CD4-positive, alpha-beta T cell treated with Interleukin-4 for 1 hour (primary cell): ENCODE results near the gene DAAM2.
A peak's percentile ranks its signal among the peaks of the same experiment; 100 is the strongest.

ENCODE experiments used
- DNase-seq, 2 donors: peaks; one replicate each; pipeline ENCODE4 v3.0.0-alpha.2; 2020 to 2022

DAAM2 gene

GRCh38 chr6:39912446-39912845 is 120.3 kb downstream of the DAAM2 start:
- DNase-seq: no peak

DNA sequence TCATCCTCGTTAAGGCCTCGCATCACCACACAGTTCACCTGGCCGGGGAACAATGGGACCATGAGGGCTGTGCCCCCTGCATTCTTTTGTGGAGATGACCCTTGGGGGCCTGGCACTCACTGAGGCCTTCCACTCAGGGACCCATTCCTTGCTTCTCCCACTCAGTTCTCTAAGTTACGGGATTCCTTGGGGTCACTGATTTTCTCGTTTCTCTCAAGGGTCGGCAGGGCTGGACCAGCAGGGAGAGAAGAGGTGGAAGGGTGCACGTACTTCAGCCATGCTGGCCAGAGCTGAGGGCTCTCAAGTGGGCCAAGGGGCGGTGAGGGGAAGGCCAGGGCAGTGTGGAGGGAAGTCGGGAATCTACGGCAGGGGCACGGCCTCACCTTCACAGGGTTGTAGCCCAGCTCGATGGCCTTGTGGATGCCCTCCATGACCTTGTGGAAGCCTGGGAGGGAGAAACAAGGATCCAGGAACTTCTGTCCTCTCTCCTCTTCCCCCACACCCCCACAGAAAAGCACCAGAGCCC is 121.3 kb downstream of the DAAM2 start:
- DNase-seq: no peak

DNA sequence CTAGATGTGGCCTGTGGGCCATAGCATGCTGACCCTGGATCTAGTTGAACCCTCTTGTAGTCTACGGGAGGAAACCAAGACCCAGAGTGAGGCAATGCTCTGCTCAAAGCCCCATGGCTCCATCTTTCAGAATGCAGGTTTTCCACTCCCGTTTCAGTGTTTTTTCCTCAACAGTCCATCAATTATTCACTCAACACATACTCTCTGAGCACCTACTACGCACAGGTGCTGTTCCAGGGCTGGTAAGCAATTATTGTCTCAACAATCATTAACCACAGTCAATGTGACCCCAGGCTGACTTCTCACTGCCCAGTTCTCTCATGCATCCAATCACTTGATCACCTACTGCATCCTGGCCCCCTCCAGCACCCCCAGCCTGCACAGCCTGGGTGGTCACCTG is 122.1 kb downstream of the DAAM2 start:
- no peak for DNase-seq

DNA sequence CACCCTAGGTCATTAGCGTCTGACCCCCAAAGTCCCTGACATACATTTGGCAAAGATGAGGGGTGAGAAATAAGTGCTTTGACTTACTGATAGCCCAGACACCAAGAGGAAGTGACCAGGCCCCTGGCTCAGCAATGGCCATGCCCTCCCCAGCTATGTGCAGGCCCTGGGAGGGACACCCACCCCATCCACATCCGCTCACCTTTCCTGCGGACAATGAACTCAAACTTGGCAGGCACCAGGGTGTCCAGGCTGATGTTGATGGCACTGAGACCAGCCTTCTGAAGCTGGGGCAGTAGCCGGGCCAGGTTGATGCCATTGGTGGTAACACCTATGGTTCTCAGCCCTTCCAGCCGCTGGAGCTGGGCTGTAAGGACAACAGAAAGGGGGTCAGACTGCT is 123.7 kb downstream of the DAAM2 start:
- DNase-seq: no peak

DNA sequence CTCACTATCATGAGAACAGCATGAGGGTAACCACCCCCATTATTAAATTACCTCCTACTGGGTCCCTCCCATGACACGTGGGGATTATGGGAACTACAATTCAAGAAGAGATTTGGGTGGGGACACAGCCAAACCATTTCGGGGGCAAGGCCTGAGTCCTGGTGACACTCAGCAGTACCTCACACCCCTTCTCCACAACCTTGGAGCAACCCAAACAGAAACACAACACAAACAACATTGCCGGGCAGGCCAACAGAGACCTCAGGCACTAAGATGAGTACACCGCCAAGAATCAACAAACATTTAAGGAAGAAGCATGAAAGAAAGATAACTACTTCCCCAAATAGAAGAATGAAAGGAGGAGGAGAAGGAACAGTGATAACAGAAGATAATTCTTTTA is 125.2 kb downstream of the DAAM2 start:
- no peak for DNase-seq

GRCh38 chr6:39917981-39918380 is 125.8 kb downstream of the DAAM2 start:
- DNase-seq: no peak

- DNase-seq: no peak
Observed at GRCh38 chr6:39918831-39919230, 126.7 kb downstream of the DAAM2 start.

DNA sequence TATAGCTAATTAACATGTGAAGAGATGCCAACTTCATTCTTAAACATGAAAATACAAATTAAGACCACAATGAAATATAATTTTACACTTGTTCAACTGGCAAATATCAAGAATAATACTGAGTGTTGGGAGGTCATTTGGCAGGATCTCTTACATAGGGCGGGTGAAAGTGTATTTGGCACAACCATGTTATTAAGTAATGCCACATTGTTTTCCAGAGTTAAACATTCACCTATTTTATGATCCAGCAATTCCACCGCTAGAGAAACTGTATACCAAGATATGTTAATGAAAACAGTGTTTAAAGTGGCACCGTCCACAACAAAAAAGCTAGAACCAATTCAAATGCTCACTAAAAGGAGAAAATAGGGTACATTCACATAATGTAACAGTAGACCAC is 128.0 kb downstream of the DAAM2 start:
- DNase-seq: no peak

GRCh38 chr6:39922821-39923220 is 130.6 kb downstream of the DAAM2 start:
- no peak for DNase-seq

- no peak for DNase-seq
Observed at GRCh38 chr6:39923394-39923793, 131.2 kb downstream of the DAAM2 start.

DNA sequence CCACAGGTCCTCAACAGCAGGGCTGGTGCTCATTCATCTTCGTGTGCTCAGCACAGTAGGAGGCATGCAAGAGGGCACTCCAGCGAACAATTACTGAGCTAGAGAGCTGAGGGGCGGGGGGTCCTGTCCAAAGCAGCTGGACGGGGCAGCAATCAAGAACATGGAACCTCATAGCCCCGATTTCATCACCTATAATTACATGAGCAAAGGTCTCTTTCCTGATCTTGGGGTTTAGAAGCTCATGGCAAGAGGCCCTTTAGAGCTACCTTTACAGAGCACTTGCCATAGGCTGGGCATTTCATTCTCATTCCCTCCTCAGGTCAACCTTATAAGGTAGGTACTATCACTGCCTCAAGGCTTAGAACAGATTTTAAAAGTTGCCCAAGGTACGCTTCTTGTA is 131.7 kb downstream of the DAAM2 start:
- no peak for DNase-seq

DNA sequence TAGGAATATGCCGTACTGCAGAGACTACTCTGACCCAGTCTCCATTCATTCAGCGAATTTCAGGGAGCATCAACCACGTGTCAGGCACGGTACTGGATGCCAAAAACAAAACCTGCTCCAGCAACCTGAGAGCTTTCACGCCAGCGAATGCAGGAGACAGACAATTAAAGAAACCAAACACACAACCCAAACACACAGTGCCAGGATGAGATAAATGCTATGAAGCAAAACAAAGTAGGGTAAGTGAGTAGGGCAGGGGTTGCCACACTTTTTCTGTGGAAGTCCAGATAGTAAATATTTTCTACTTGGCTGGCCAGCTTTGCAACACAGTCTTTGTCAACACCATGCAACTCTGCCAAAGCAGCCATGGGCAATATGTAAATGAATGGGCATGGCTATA is 132.1 kb downstream of the DAAM2 start:
- DNase-seq: no peak

DNA sequence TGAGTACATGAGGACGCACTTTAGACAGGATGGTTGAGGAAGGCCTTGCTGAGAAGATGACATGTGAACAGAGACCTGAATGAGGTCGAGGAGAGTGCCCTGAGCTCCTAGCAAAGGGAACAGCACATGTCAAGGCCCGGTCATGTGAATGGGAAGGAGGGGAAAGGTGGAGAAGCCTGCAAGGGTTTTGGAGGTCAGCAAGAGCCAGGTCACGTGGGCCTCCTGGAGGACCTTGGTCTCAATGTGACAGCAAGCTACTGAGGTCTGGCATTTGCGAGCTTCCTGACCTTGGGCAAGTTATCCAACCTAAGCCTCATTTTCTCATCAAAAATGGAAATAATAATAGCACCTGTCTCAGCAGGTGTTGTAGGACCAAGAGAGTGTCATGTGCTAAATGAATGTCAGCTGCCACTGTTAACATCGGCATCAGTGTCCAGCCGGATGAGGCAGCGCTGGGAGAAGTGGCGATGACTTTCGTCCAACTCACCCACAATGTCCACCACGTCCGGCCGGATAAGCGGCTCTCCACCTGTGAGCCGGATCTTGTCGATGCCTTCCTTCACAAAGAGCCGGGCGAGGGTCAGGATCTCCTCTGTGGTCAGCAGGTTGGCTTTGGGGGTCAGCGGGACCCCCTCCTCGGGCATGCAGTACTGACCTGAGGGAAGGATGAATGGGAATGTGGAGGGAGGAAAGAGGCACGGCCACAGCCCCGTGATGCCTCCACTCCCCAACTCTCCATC is 133.2 kb downstream of the DAAM2 start:
- DNase-seq: no peak

DNA sequence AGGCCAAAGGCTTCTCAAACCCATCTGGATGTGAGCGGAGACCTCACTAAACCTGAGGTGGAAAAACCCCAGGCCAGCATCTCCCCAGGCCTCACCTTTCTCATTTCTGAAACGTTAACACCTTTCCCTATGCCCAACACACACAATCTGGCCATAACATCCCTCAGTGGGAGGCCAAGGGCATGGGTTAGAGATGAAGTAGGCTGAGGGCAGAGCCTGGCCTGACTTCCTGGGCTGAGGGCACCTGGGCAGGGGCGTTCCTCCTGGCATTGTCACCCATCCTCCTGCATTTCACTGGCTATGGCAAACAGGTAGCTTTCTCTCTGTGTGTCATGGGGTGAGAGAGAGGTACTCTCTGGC is 133.7 kb downstream of the DAAM2 start:
- no peak for DNase-seq

DNA sequence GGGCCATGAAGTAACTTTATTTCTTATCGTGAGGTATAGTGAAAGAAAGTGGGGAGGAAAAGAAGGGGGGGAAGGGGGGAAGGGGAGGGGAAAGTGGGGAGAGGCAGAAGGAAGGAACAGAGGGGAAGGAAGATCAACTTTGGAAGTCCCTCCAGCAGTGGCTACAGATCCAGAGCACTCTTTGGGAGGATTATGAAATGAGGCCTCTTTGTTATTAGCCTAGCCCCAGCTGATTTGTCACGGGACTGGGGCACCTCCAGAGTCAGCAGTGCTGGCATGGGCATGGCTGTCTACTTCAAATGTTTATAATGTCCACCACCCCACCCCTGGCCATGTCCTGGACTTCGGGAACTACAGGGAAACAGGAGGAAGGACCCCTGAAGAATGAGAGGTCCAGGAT is 134.5 kb downstream of the DAAM2 start:
- no peak for DNase-seq

- DNase-seq: no peak
Observed at GRCh38 chr6:39927159-39927558, 135.0 kb downstream of the DAAM2 start.

DNA sequence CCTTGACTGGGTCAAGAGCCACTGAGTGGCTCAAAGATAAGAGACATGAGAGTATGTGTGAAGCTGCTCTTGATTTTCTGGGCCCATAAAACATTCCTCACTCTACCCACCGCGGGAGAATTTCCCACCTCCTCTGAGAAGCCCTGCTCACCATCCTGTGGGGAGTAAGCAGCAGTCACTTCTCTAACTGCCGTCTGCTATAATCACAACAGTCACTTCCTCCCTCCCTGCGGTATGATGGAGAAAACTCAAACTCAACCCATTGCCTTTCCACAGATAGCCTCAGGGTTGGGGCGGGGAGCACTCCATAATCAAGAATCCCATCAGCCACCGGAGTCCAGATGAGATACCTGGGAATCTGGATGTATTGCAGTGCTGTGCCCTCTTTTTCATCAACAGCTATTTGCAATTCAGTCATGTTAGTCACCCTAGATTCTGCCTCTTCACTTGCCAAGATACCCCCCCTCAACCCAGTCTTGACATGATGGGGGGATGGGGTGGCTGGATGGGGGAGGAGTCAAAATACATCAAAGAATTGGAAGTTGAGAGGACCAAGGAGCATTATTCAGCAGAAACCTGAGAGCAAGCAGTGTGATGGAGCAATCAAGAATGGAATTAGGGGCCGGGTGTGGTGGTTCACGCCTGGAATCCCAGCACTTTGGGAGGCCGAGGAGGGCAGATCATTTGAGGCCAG is 137.0 kb downstream of the DAAM2 start:
- DNase-seq: no peak

DNA sequence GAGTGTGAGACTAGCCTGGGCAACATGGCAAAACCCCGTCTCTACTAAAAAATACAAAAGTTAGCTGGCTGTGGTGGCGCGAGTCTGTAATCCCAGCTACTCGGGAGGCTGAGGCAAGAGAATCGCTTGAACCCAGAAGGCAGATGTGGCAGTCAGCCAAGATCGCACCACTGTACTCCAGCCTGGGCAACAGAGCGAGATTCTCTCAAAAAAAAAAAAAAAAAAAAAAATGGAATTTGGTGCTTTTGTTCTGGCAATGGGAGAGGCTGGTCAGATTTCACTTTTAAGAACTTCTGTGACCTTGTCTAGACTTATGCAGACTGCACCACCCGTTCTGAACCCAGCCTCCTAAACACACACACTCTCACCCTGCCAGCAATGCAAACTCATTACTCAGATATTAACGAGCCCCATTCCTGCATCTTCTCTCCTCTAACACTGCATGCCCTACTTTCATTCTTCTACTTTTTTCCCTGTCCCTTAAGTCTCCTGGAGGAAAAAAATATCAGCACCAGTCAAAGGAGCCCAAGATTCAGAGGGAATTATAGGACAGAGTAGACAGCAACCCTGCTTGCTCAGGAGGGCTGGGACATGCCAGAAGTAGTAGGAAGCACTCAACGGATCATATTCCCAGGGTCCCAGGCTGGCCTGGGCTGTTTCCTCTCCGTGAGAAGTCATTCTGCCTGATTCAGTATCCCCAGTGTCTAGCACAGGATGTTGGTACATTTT is 137.7 kb downstream of the DAAM2 start:
- DNase-seq: no peak

DNA sequence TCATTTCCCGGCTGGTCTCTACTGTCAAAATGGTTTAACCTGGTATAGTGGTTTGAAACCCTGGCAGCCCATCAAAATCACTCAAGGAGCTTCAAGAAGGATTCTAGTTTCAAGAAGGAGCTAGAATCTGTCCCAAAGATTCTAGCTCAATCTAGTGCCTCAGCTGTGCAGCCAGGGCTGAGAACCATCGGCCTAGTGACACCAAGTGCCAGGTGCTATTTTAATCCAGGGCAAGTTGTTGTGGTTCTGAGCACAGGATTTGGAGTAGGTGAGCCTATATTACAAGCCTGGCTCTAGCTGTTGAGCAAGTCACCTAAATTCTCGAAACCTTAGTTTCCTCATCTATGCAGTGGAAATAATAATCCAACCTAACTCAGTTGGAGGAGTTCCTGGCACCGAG is 138.4 kb downstream of the DAAM2 start:
- DNase-seq: no peak

DNA sequence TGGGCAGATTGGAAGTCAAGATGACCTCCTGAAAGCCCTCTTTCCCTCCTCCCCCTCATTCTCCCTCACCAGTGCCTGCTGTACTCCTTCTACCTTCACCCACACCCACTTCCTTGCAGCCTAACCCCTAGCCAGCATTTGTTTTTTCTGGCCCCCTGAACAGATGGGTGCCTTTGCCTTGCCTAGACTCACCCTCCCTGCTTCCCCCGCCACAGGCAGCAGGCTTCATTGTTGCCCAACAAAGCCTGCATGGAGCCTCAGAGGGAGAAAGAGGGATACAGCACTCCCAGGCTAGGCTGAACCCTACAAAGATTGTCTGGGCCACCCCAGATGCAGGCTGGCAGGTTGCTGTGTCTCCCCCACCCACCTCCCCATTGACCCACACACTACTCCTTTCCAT is 139.4 kb downstream of the DAAM2 start:
- DNase-seq: no peak

DNA sequence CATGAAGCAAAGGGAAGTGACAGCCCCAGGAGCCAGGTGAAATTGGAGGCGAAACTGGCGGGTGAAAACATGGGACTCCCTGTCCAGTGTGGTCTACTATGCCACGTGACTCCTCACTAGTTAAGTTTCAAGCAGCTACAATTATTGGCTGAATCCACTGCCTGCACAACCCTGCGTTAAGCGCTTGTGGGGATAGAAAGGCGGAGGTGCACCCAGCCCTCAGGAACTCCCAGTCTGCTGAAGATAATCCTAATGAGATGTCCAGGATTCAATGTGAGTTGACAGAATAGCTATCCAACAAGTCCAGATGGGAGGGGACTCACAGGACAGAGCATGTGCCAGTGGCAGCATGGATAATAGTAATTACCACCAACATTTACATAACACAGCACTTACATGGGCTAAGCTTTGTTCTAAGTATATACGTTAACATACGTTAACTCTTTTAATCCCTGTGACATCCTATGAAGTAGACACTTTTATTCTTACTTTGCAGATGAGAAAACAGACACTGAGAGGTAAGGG is 140.3 kb downstream of the DAAM2 start:
- DNase-seq: no peak

DNA sequence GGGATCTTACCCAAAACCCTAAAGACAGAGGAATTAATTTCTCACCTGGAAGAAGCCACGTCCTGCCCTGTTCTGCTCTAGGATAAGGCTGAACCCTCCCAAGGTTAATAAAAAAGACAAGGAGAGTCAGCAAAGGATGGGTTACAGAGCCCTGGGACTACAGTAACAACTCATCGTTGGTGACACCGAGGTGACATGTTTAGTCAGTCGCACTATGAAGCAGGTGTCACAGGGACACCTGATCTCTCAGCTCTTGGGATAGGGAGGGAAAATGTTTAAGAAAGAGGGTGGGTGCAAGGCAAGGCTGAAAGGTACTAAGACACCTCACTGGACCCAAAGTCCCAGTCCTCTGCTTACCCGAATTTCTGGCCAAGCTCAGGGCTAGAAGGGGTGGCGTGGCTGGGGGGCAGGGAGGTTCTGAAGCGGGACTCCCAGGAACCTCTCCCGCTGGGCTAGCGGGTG is 141.5 kb downstream of the DAAM2 start:
- DNase-seq: no peak

DNA sequence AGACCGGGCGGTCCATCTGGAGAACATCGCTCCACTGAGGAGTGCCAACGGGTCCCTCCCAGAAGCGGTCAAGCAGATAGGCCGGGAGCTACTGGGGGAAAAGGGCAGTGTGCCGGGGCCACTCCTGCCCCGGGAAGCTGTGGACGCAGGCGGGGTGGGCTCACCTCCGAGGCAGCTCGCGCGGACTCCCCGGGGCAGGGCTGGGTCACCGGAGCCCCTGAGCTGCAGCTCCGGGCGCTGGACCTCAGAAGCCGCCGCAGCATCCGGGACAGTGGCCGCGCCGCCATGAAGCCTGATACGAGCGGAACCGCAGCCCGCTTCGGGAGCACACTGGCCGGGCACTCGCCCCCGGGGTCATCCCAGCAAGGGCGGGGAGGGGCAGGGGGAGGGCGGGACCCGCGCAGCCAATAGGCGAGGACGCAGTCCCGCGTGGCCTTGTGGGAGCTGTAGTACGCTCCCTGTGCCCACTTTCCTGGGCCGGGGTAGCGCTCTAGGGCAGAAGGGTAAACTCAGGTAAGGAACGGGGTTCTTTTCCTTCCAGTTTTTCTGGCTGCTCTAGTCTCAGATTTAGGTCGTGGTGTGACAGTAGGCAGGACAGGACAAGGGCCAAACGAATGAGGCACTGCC is 142.1 kb downstream of the DAAM2 start, which contains the start of gene MOCS1:
MOCS1 (minus strand) TSS at position 332 of the 627 bp plus-strand sequence; CDS start at position 287, 45 bp downstream.
- peak; percentile 17 to 24 for DNase-seq
